GM12878 (cell line): ENCODE data around the gene POLA1. TPM values are rescaled to one million over a fixed set of nuclear protein-coding genes. Genes with fewer than 3 reads are reported as not detected.

ENCODE experiments used
- ATAC-seq: fragments of 200-7000 bp; cut with Tn5 transposase; 3 replicates; pipeline ENCODE4 v1.9.1; 2020; ENCODE audit warnings: mild to moderate bottlenecking, moderate library complexity
- BruUV-seq: library from RNA; stranded (reverse); fragments of 400-500 nt; replicated peaks from 2 replicates; lab custom pipeline; 2021; lab: Mats Ljungman, UMichigan
- CTCF ChIA-PET: fragments of 300-600 bp; sonication (Branson Sonifier 250); formaldehyde crosslinking; extraction: SDS; loops from one replicate; lab custom pipeline; 2021; ENCODE audit warnings: inconsistent platforms; lab: Yijun Ruan, JAX
- POLR2A ChIA-PET: fragments of 350-600 bp; formaldehyde crosslinking; extraction: SDS; loops from one replicate; lab custom pipeline; 2021; ENCODE audit warnings: inconsistent platforms; lab: Charles Lee
- RAD21 ChIA-PET: fragments of 300-600 bp; sonication (Branson Sonifier 250); formaldehyde crosslinking; loops from one replicate; lab custom pipeline; 2023; ENCODE audit warnings: antibody characterized with exemption; ENCODE audit not compliant: unreplicated experiment; lab: Charles Lee
- SMC1A ChIA-PET: fragments of 300-600 bp; sonication (Branson Sonifier 250); formaldehyde crosslinking; loops from one replicate; lab custom pipeline; 2023; ENCODE audit not compliant: unreplicated experiment, uncharacterized antibody; lab: Charles Lee
- DNase-seq: peaks from one replicate; pipeline ENCODE4 v3.0.0-alpha.2; 2011; ENCODE audit warnings: low read depth, low spot score
- FAIRE-seq: peaks from 3 replicates; lab custom pipeline; 2011; peaks lifted over from hg19 to GRCh38; lab: Jason Lieb, UNC
- H2AFZ ChIP-seq: 2 replicates; pipeline ENCODE4 v1.6.0; 2011; ENCODE audit warnings: low read depth, low read length, control low read depth; ENCODE audit not compliant: control insufficient read depth
- H3K27ac ChIP-seq: 2 replicates; pipeline ENCODE4 v1.5.1; 2011; ENCODE audit warnings: control low read depth; ENCODE audit not compliant: control insufficient read depth, insufficient read depth
- H3K27me3 ChIP-seq, 2 experiments: replicated peaks in 1 of 2; 2 replicates each; pipeline versions ENCODE4 v1.6.0 to v1.6.1; 2011; ENCODE audit warnings: low read length in 1 of 2; ENCODE audit not compliant: control insufficient read depth in 2 of 2, insufficient read depth in 2 of 2
- H3K36me3 ChIP-seq, 2 experiments: 2 replicates each; pipeline ENCODE4 v1.5.1; 2011; ENCODE audit warnings: low read length in 1 of 2; ENCODE audit not compliant: control insufficient read depth in 2 of 2, insufficient read depth in 2 of 2
- H3K4me1 ChIP-seq: 2 replicates; pipeline ENCODE4 v1.6.1; 2011; ENCODE audit warnings: mild to moderate bottlenecking, low read length, moderate library complexity, mixed read lengths; ENCODE audit not compliant: control insufficient read depth, insufficient read depth
- H3K4me2 ChIP-seq: 2 replicates; pipeline ENCODE4 v1.6.0; 2011; ENCODE audit warnings: control low read depth; ENCODE audit not compliant: control insufficient read depth, insufficient read depth
- H3K4me3 ChIP-seq: fragments of 200-600 bp; sonication (generic); 2 replicates; pipeline ENCODE4 v1.5.1; 2016
- H3K79me2 ChIP-seq: 2 replicates; pipeline ENCODE4 v1.6.0; 2011; ENCODE audit warnings: low read length; ENCODE audit not compliant: control insufficient read depth, insufficient read depth
- H3K9ac ChIP-seq: 2 replicates; pipeline ENCODE4 v1.8.0; 2011; ENCODE audit warnings: low read length, control low read depth, mixed read lengths; ENCODE audit not compliant: control insufficient read depth, insufficient read depth
- H3K9me3 ChIP-seq: replicated peaks from 3 replicates; pipeline ENCODE4 v1.5.1; 2011; ENCODE audit warnings: mild to moderate bottlenecking, low read length; ENCODE audit not compliant: control insufficient read depth, insufficient read depth
- H4K20me1 ChIP-seq: 2 replicates; pipeline ENCODE4 v1.6.0; 2011; ENCODE audit not compliant: control insufficient read depth, insufficient read depth
- ATF7 ChIP-seq: fragments of 450-650 bp; IDR thresholded peaks from 2 replicates; pipeline ENCODE4 v1.6.1; 2016; ENCODE audit warnings: low read depth, mild to moderate bottlenecking
- TCF7 ChIP-seq: IDR thresholded peaks from 2 replicates; pipeline ENCODE4 v1.6.1; 2014; ENCODE audit warnings: antibody characterized with exemption, borderline replicate concordance
- ZBTB4 ChIP-seq: fragments of 450-650 bp; formaldehyde crosslinking; IDR thresholded peaks from 2 replicates; pipeline ENCODE4 v1.4.0; 2022; ENCODE audit warnings: mild to moderate bottlenecking, moderate library complexity
- WGBS: methylation state at CpG from one replicate; pipeline ENCODE4 v1.1.6; 2016; ENCODE audit warnings: low lambda C conversion rate; ENCODE audit not compliant: insufficient replicate concordance, insufficient coverage; ENCODE audit errors: missing lambda C conversion rate; 5-methylcytosine and 5-hydroxymethylcytosine counted together
- in situ Hi-C: fragments of 300-500 bp; cut with MboI; formaldehyde crosslinking; loops from 9 replicates; pipeline ENCODE4 v1.14.3; 2018; ENCODE audit warnings: mixed read lengths
- intact Hi-C: fragments of 100-400 bp; cut with micrococcal nuclease; formaldehyde crosslinking; loops from one replicate; pipeline ENCODE4 v1.14.2; 2022; ENCODE audit not compliant: unreplicated experiment
- polyA plus RNA-seq, 11 experiments: library from polyadenylated mRNA; depleted of rRNA in 4 of 11; unstranded in 6 of 11; stranded (reverse) in 5 of 11; fragments of >200 nt; fragmentation: Nextera tagmentation in 4 of 11; fragmentation: Illumina TruSeq in 1 of 11; extraction: Ambion mirVana in 4 of 11; extraction: Trizol in 1 of 11; gene quantifications; 1 replicate in 1 of 11; 2 replicates in 10 of 11; pipeline versions ENCODE4 v1.2.1 to v1.2.3, GENCODE V29; 2011 to 2016; ENCODE audit warnings: inconsistent platforms in 2 of 11, missing spikeins in 2 of 11, low read depth in 1 of 11
- total RNA-seq, 4 experiments: library from RNA; depleted of rRNA in 3 of 4; stranded (reverse); fragments of >200 nt in 3 of 4; fragmentation: Illumina TruSeq in 1 of 4; extraction: Trizol in 1 of 4; gene quantifications; 2 replicates each; pipeline versions ENCODE4 v1.2.1 to v1.2.3, GENCODE V29; 2013 to 2021
- TF ChIP-seq, protein P1 (sequence below): fragments of 450-650 bp; IDR thresholded peaks from 2 replicates; pipeline ENCODE4 v1.6.1; 2017; ENCODE audit warnings: mild to moderate bottlenecking, moderate library complexity

Gene POLA1
- total and polyA plus RNA-seq, 10 of the 15 experiments (the other 5 are each of a cell fraction or from before 2014, with no cell fraction given) = 6.5 to 34.7 (median 24.8) TPM

DNA sequence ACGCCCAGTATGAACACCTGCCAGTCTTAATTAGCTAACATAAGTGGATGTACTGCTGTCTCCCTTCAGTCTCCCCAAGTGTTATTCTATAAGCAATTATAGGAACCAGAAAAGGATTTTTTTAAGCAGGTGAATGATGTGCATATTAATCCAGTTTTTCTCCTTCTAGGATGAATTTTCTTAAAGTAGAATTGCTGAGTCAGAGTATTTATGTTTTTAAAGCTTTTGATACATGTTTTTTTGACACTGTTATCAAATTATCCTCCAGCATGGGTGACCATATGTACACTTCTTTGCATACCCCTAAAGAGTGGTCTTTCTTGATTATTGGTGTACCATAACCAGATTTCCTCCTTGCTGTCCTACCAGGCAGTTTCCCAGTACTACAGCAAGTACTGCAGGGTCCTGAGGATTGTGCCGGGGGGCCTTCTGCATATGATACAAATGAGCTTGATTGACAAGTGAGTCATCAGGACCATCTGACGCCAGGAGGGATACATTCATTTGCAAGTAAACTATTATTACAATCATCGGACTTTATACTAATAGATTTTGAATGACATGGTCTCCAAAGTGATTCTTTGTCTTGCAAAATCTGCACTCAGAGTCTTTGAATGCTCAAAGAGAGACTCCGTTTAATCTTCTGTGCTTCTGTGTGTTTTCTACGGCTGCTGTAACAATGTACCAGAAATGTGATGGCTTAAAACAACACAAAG lies 35.9 kb upstream of the POLA1 start:
- POLR2A ChIA-PET = no interaction called here
- H3K36me3 ChIP-seq = no peaks in the 10 kb centered on the region
- H4K20me1 ChIP-seq = no peaks in the 10 kb centered on the region
- no TSS peak for BruUV-seq
- 32% methylated on average over 6 of the region's 6 CpGs for WGBS
- TF ChIP-seq, protein P1, sequence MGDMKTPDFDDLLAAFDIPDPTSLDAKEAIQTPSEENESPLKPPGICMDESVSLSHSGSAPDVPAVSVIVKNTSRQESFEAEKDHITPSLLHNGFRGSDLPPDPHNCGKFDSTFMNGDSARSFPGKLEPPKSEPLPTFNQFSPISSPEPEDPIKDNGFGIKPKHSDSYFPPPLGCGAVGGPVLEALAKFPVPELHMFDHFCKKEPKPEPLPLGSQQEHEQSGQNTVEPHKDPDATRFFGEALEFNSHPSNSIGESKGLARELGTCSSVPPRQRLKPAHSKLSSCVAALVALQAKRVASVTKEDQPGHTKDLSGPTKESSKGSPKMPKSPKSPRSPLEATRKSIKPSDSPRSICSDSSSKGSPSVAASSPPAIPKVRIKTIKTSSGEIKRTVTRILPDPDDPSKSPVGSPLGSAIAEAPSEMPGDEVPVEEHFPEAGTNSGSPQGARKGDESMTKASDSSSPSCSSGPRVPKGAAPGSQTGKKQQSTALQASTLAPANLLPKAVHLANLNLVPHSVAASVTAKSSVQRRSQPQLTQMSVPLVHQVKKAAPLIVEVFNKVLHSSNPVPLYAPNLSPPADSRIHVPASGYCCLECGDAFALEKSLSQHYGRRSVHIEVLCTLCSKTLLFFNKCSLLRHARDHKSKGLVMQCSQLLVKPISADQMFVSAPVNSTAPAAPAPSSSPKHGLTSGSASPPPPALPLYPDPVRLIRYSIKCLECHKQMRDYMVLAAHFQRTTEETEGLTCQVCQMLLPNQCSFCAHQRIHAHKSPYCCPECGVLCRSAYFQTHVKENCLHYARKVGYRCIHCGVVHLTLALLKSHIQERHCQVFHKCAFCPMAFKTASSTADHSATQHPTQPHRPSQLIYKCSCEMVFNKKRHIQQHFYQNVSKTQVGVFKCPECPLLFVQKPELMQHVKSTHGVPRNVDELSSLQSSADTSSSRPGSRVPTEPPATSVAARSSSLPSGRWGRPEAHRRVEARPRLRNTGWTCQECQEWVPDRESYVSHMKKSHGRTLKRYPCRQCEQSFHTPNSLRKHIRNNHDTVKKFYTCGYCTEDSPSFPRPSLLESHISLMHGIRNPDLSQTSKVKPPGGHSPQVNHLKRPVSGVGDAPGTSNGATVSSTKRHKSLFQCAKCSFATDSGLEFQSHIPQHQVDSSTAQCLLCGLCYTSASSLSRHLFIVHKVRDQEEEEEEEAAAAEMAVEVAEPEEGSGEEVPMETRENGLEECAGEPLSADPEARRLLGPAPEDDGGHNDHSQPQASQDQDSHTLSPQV = no peak
- TF ChIP-seq TCF7 = no peak
- TF ChIP-seq ZBTB4 (CRISPR knock-in tag) = no peak
- no peak for TF ChIP-seq ATF7
- TF ChIP-seq, all 136 proteins: peak for 0
- no peak for ATAC-seq
- H3K27me3 ChIP-seq = peaks cover 0 to 2% of the 10 kb centered on the region in 2 experiments; a peak in 2 of 4 replicates
- no peak overlapping the region for H3K4me2 ChIP-seq
- intact Hi-C loops = no loop called here
- no peaks in the 10 kb centered on the region for H3K9me3 ChIP-seq
- in situ Hi-C loops = no loop called here
- H3K27ac ChIP-seq = no peak overlapping the region
- H3K4me3 ChIP-seq = no peak overlapping the region
- ChIA-PET SMC1A (interaction anchor here (1.0 kb wide), 1 partner anchor 19 kb away, joined by 4 read pairs; no protein-coding TSS in a partner anchor), RAD21 (no interaction called here), CTCF (no interaction called here)
- H3K79me2 ChIP-seq = no peaks in the 10 kb centered on the region
- FAIRE-seq = no peak
- no peak overlapping the region for H2AFZ ChIP-seq
- no peak overlapping the region for H3K9ac ChIP-seq
- no peak for DNase-seq
- no peaks in the 10 kb centered on the region for H3K4me1 ChIP-seq
